Glutamatergic neuron (in vitro differentiated cells): Measurements from ENCODE around the gene LRIF1. TPM values are rescaled to one million over a fixed set of nuclear protein-coding genes. Genes with fewer than 3 reads are reported as not detected.
"Not testable (repeated sequence)": the region's sequence is repeated elsewhere in the genome, so short reads cannot be mapped to it uniquely, and the experiment has no call there.

ENCODE experiments used
- DNase-seq: peaks from one replicate; pipeline ENCODE4 v3.0.0; 2022
- H3K27ac Mint-ChIP-seq: one replicate; pipeline ENCODE4 v1.8.0; 2020; ENCODE audit warnings: mild to moderate bottlenecking, mixed read lengths, inconsistent platforms; ENCODE audit not compliant: unreplicated experiment
- H3K27me3 Mint-ChIP-seq: one replicate; pipeline ENCODE4 v1.8.0; 2020; ENCODE audit warnings: mild to moderate bottlenecking, moderate library complexity, mixed read lengths, inconsistent platforms; ENCODE audit not compliant: unreplicated experiment
- H3K36me3 Mint-ChIP-seq: one replicate; pipeline ENCODE4 v1.8.0; 2020; ENCODE audit warnings: mild to moderate bottlenecking, mixed read lengths, inconsistent platforms; ENCODE audit not compliant: unreplicated experiment
- H3K4me1 Mint-ChIP-seq: one replicate; pipeline ENCODE4 v1.8.0; 2020; ENCODE audit warnings: mild to moderate bottlenecking, low read depth, mixed read lengths, inconsistent platforms; ENCODE audit not compliant: unreplicated experiment
- H3K4me3 Mint-ChIP-seq: one replicate; pipeline ENCODE4 v1.8.0; 2020; ENCODE audit warnings: mild to moderate bottlenecking, mixed read lengths, inconsistent platforms; ENCODE audit not compliant: unreplicated experiment
- H3K9me3 Mint-ChIP-seq: one replicate; pipeline ENCODE4 v1.8.0; 2020; ENCODE audit warnings: mild to moderate bottlenecking, moderate library complexity, mixed read lengths, inconsistent platforms; ENCODE audit not compliant: unreplicated experiment
- CTCF ChIP-seq: fragments of 200-600 bp; sonication (generic); IDR thresholded peaks from one replicate; pipeline ENCODE4 v1.5.0; 2021; ENCODE audit not compliant: partially characterized antibody, unreplicated experiment
- total RNA-seq: library from RNA; stranded (reverse); fragmentation: NEBNext Ultra II Directional; extraction: Animal tissue kit (Norgen Biotek cat#: 25700); gene quantifications from one replicate; pipeline ENCODE4 v1.2.1, GENCODE V29; 2021; ENCODE audit not compliant: unreplicated experiment

LRIF1 gene
- total RNA-seq, 1 donor from 2014 or later, result 21.1 TPM

- no peak for DNase-seq
- Mint-ChIP-seq H3K27ac (no peak overlapping the region), H3K36me3 (no peaks in the 10 kb centered on the region), H3K4me1 (no peaks in the 10 kb centered on the region), H3K4me3 (no peak overlapping the region), H3K27me3 (no peaks in the 10 kb centered on the region), H3K9me3 (peaks cover 2% of the 10 kb centered on the region)
- no peak for TF ChIP-seq CTCF
These were observed 12.6 kb downstream of the LRIF1 start for GRCh38 chr1:110951161-110951560.

GRCh38 chr1:110948038-110948810 is 15.5 kb downstream of the LRIF1 start:
- Mint-ChIP-seq H3K27ac (no peak overlapping the region), H3K27me3 (no peaks in the 10 kb centered on the region), H3K9me3 (peaks cover 2% of the 10 kb centered on the region), H3K4me3 (no peak overlapping the region), H3K36me3 (no peaks in the 10 kb centered on the region), H3K4me1 (no peaks in the 10 kb centered on the region)
- no peak for TF ChIP-seq CTCF
- no peak for DNase-seq

GRCh38 chr1:110945626-110946025 is 18.1 kb downstream of the LRIF1 start:
- TF ChIP-seq CTCF, result no peak
- Mint-ChIP-seq H3K9me3 (peaks cover 2% of the 10 kb centered on the region), H3K4me3 (no peak overlapping the region), H3K4me1 (no peaks in the 10 kb centered on the region), H3K27me3 (no peaks in the 10 kb centered on the region), H3K27ac (no peak overlapping the region), H3K36me3 (no peaks in the 10 kb centered on the region)
- no peak for DNase-seq

GRCh38 chr1:110944806-110945205 is 18.9 kb downstream of the LRIF1 start:
- DNase-seq, result no peak
- Mint-ChIP-seq H3K4me1 (no peaks in the 10 kb centered on the region), H3K27me3 (no peaks in the 10 kb centered on the region), H3K9me3 (peaks cover 2% of the 10 kb centered on the region), H3K27ac (no peak overlapping the region), H3K36me3 (peaks cover 2% of the 10 kb centered on the region), H3K4me3 (no peak overlapping the region)
- no peak for TF ChIP-seq CTCF

GRCh38 chr1:110936567-110936966 is 27.2 kb downstream of the LRIF1 start:
- TF ChIP-seq CTCF, result no peak
- Mint-ChIP-seq H3K36me3 (peaks cover 20% of the 10 kb centered on the region), H3K27me3 (peaks cover under 1% of the 10 kb centered on the region), H3K4me3 (no peak overlapping the region), H3K4me1 (no peaks in the 10 kb centered on the region), H3K27ac (no peak overlapping the region), H3K9me3 (peaks cover 3% of the 10 kb centered on the region)
- DNase-seq, result no peak

GRCh38 chr1:110931097-110931496 is 32.6 kb downstream of the LRIF1 start:
- H3K27me3 Mint-ChIP-seq, DNase-seq, H3K4me3 Mint-ChIP-seq, H3K27ac Mint-ChIP-seq, H3K4me1 Mint-ChIP-seq, H3K36me3 Mint-ChIP-seq, H3K9me3 Mint-ChIP-seq: not testable (repeated sequence)
